AG08395 (cell line): ENCODE data around the gene STKLD1.

Experiments used
- DNase-seq: peaks from one replicate; pipeline ENCODE4 v3.0.0; 2012; ENCODE audit warnings: mixed read lengths, low spot score

Gene STKLD1

GRCh38 chr9:133345596-133345995 is 30.6 kb upstream of the STKLD1 start:
- DNase-seq = no peak

- no peak for DNase-seq
These were observed 30.0 kb upstream of the STKLD1 start for GRCh38 chr9:133346021-133346785.

- peak; percentile 47 for DNase-seq
These were observed 28.6 kb upstream of the STKLD1 start for GRCh38 chr9:133347515-133347984.

GRCh38 chr9:133347985-133348717 is 28.0 kb upstream of the STKLD1 start, which contains the start of the genes MED22 and RPL7A:
MED22 (minus strand) TSS chr9:133348131; CDS start chr9:133346662, 1,469 bp downstream.
RPL7A (plus strand) TSS chr9:133348218; CDS start chr9:133348244, 26 bp downstream.
- peak; percentile 94 for DNase-seq

GRCh38 chr9:133348718-133349573 is 27.2 kb upstream of the STKLD1 start:
- DNase-seq = no peak

DNA sequence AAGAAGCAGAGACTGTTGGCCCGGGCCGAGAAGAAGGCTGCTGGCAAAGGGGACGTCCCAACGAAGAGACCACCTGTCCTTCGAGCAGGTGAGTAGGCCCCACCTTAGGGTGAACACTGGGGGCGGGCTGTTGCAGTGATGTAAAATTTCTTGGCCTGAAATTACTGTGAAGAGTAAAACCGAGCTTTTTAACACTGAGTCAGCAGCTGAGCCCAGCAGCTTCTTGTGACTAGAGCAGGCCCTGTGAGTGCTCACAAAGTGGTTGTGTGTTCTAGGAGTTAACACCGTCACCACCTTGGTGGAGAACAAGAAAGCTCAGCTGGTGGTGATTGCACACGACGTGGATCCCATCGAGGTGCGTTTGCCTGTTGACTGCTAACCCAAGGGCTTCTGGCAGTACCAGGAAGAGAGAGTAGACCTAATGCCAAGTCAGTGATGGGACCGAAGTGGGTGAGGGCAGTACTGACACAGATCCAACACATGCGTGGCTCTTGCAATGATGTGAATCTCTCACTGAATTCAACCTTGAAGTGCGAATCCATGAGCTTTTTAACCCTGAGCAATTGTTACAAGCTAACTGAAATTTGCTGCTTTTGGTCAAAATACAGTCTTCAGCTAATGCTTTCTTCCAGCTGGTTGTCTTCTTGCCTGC is 26.1 kb upstream of the STKLD1 start:
- no peak for DNase-seq

- DNase-seq = no peak
These were observed 24.6 kb upstream of the STKLD1 start for GRCh38 chr9:133351526-133351907.

- peak; percentile 70 for DNase-seq
These were observed 24.1 kb upstream of the STKLD1 start for GRCh38 chr9:133351908-133352634.

GRCh38 chr9:133352635-133353340 is 23.4 kb upstream of the STKLD1 start:
- no peak for DNase-seq

DNA sequence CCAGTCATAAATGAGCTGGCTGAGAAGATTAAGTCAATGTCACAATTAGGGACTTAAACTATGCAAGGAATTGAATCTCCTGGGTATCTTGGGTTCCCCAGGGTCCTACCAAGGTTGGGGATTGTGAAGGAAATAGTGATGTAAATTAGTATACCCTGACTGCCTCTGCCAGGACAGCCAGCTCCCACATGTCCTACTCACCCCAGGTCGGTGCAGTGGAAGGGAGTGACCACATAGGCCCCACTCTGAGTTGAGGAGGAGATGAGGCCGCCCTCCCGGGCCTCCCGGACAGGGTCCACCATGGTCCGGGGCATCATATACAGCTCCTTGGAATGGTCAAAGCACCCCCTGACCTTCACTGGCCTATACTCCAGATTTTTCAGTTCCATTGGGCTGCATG is 22.6 kb upstream of the STKLD1 start:
- no peak for DNase-seq

- no peak for DNase-seq
These were observed 21.4 kb upstream of the STKLD1 start for GRCh38 chr9:133354766-133355165.

- DNase-seq = no peak
These were observed 20.2 kb upstream of the STKLD1 start for GRCh38 chr9:133355881-133356357.

GRCh38 chr9:133356391-133357091 is 19.6 kb upstream of the STKLD1 start, which contains the start of the genes SURF1 and SURF2:
SURF1 (minus strand) TSS chr9:133356487; CDS start chr9:133356453, 34 bp downstream.
SURF2 (plus strand) TSS chr9:133356550; CDS start chr9:133356593, 43 bp downstream.
- peak; percentile 91 for DNase-seq

- no peak for DNase-seq
These were observed 18.5 kb upstream of the STKLD1 start for GRCh38 chr9:133357656-133358055.

DNA sequence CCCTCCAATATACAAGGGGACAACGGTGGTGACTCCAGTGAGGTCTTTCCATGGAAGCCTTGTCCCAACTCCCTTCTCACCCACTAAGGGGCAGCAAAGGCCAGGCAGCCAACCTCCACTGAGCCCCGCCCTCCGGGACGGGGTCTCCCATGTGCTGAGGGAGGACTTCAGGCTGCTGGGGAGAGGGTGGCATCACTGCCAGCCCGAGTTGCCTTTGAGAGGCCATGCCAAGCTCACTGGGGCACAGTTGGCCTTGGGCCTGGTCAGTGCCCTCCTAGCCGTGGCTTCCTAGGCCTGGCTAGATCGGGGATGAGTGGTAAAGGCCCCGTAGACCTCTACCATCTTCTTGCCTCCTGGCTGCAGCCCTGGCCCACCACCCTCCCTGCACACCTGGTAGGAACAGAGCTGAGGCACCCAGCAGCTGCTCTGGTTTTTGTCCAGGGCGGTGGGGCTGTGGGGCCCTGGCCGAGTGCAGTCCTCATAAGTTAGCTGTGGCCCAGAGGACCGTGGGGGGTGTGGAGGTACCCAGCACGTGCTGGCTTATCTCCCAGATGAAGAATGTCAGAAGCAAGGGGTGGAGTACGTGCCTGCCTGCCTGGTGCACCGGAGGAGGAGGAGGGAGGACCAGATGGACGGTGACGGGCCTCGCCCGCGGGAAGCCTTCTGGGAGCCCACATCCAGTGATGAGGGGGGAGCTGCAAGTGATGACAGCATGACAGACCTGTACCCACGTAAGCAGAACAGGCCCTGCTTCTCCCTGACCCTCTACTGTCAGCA is 16.6 kb upstream of the STKLD1 start:
- no peak for DNase-seq

GRCh38 chr9:133360400-133361393 is 15.5 kb upstream of the STKLD1 start:
- DNase-seq = no peak

DNA sequence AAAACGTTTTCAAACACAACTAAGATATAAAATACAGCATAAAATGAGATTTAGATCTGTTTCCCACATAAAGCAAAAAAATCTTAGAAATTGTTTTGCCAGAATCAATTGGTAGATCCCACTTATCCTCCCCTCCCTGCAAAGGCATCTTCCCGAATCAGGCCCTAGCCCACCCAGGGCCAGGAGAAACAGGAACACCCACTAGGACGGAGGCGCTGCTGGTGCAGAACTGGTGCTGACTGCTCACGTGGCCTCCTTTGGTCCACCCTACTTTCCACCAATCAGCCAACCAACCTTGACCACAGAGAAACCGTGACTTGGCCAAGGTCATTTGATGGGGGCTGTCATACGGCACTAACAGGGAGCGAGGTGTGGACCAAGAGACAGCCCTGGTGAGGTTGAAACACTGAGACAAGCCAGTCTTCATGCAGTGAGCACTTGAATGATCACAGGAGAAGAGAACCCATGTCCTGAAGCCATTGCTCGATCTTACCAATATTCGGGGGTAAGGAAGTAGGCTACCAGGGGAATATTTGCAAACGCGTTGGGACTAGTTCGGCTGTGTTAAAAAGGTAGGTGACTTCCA is 14.6 kb upstream of the STKLD1 start:
- DNase-seq = no peak
